NT2/D1 (cell line): Measurements from ENCODE around the gene CROCC2.

Source experiments
- SUZ12 ChIP-seq: IDR thresholded peaks from 2 replicates; pipeline ENCODE4 v1.6.1; 2011; ENCODE audit not compliant: insufficient read length, insufficient read depth; ENCODE audit errors: extremely low read depth
- YY1 ChIP-seq: IDR thresholded peaks from 2 replicates; pipeline ENCODE4 v1.6.1; 2011; ENCODE audit not compliant: insufficient read length, insufficient read depth
- ZNF274 ChIP-seq: IDR thresholded peaks from 2 replicates; pipeline ENCODE4 v1.6.1; 2011; ENCODE audit warnings: mild to moderate bottlenecking, low read depth, low read length

GRCh38 chr2:240918258-240919091 lies 12.3 kb downstream of the CROCC2 start:
- TF ChIP-seq YY1 (no peak), ZNF274 (no peak), SUZ12 (no peak)
